Lower lobe of right lung (tissue), 2 donors: ENCODE data around the gene PLCD3. TPM values are rescaled to one million over a fixed set of nuclear protein-coding genes. Genes with fewer than 3 reads are reported as not detected.

Source experiments
- ATAC-seq, 2 donors: fragments of 200-7000 bp; cut with Tn5 transposase; one replicate each; pipeline ENCODE4 v1.9.1; 2020 to 2022; ENCODE audit warnings: mild to moderate bottlenecking in 2 of 2, moderate library complexity in 2 of 2
- DNase-seq: peaks from one replicate; pipeline ENCODE4 v3.0.0-alpha.2; 2020
- H3K27ac ChIP-seq: fragments of 200-600 bp; one replicate; pipeline ENCODE4 v1.8.0; 2022
- H3K27me3 ChIP-seq: fragments of 200-600 bp; one replicate; pipeline ENCODE4 v1.8.0; 2022; ENCODE audit warnings: low read depth
- H3K36me3 ChIP-seq: fragments of 200-600 bp; one replicate; pipeline ENCODE4 v1.8.0; 2022; ENCODE audit warnings: mild to moderate bottlenecking
- H3K4me1 ChIP-seq: fragments of 200-600 bp; one replicate; pipeline ENCODE4 v1.8.0; 2022
- H3K4me3 ChIP-seq: fragments of 200-600 bp; one replicate; pipeline ENCODE4 v1.8.0; 2022; ENCODE audit warnings: mild to moderate bottlenecking
- H3K9me3 ChIP-seq: fragments of 200-600 bp; one replicate; pipeline ENCODE4 v1.8.0; 2022
- CTCF ChIP-seq: fragments of 200-600 bp; IDR thresholded peaks from one replicate; pipeline ENCODE4 v1.8.0; 2022; ENCODE audit warnings: antibody characterized with exemption, mild to moderate bottlenecking
- intact Hi-C: fragments of 100-400 bp; cut with DNase I; formaldehyde crosslinking; loops from one replicate; pipeline ENCODE4 v1.11.0; 2022
- microRNA-seq: library from miRNA; unstranded; fragments of <30 nt; microRNA quantifications from one replicate; pipeline ENCODE4 v1.2.0, GENCODE V29; 2020; ENCODE audit warnings: borderline number of aligned reads
- total RNA-seq: library from RNA; stranded (reverse); fragmentation: NEBNext Ultra II Directional; extraction: Animal tissue kit (Norgen Biotek cat#: 25700); gene quantifications from one replicate; pipeline ENCODE4 v1.2.1, GENCODE V29; 2021
- donor health status: DM: no; HTN: yes; CAD: no; lungs with severe emphysema.

PLCD3 gene
- total RNA-seq, 1 donor from 2014 or later, result 38.3 TPM

GRCh38 chr17:45063198-45063597, 69.1 kb downstream of the PLCD3 start:
- Histone ChIP-seq H3K9me3 (no peaks in the 10 kb centered on the region), H3K27me3 (no peaks in the 10 kb centered on the region), H3K36me3 (peaks cover 5% of the 10 kb centered on the region), H3K4me3 (no peak overlapping the region), H3K27ac (no peak overlapping the region), H3K4me1 (peaks cover 51% of the 10 kb centered on the region)
- no peak for TF ChIP-seq CTCF
- intact Hi-C loops, result no loop called here
- no peak for ATAC-seq
- no peak for DNase-seq

GRCh38 chr17:45061606-45062205, 70.6 kb downstream of the PLCD3 start:
- no peak for ATAC-seq
- Histone ChIP-seq H3K27me3 (no peaks in the 10 kb centered on the region), H3K4me1 (peaks cover 51% of the 10 kb centered on the region)

GRCh38 chr17:45060797-45061605, 71.3 kb downstream of the PLCD3 start, which contains the start of gene NMT1:
Gene NMT1, plus strand, starts transcription at chr17:45061317. Its CDS starts 13 bp downstream, at chr17:45061330.
- ATAC-seq, result peak; percentile 98
- H3K4me1 ChIP-seq, result peaks cover 51% of the 10 kb centered on the region

More at GRCh38 chr17:45061606-45062205, 70.6 kb downstream of the PLCD3 start:
- intact Hi-C loops, result no loop called here
- no peak for DNase-seq
- peak overlapping the region; percentile 96 for H3K4me3 ChIP-seq
- no peak for TF ChIP-seq CTCF
- H3K27ac ChIP-seq, result peak overlapping the region; percentile 91
- H3K36me3 ChIP-seq, result peaks cover 5% of the 10 kb centered on the region
- H3K9me3 ChIP-seq, result no peaks in the 10 kb centered on the region

GRCh38 chr17:45060382-45060796, 71.9 kb downstream of the PLCD3 start:
- Histone ChIP-seq H3K27me3 (no peaks in the 10 kb centered on the region), H3K36me3 (peaks cover 5% of the 10 kb centered on the region), H3K4me1 (peaks cover 50% of the 10 kb centered on the region), H3K27ac (peak overlapping the region; percentile 91), H3K4me3 (peak overlapping the region; percentile 96), H3K9me3 (no peaks in the 10 kb centered on the region)
- peak in 1 of 2 donors; percentile 13 for ATAC-seq
- intact Hi-C loops, result no loop called here
- DNase-seq, result no peak
- no peak for TF ChIP-seq CTCF

More at GRCh38 chr17:45060797-45061605, 71.3 kb downstream of the PLCD3 start, which contains the start of gene NMT1:
- Histone ChIP-seq H3K9me3 (no peaks in the 10 kb centered on the region), H3K27me3 (no peaks in the 10 kb centered on the region), H3K36me3 (peaks cover 5% of the 10 kb centered on the region), H3K27ac (peak within 1 kb of the TSS; percentile 91), H3K4me3 (peak within 1 kb of the TSS; percentile 96)
- TF ChIP-seq CTCF, result no peak
- peak; percentile 97 for DNase-seq
- intact Hi-C loops, result no loop called here

Small RNAs within 50 kb of the gene (microRNA-seq; reads per million reads assigned to microRNA genes)
- gene MIR6784, result not detected

Other genes starting within 250 kb of the PLCD3 start
- gene EFTUD2, start 233.1 kb downstream of the PLCD3 start, total RNA-seq, result 108 TPM
- not detected for gene GFAP, start 217.0 kb downstream of the PLCD3 start, total RNA-seq
- gene KIF18B, start 184.7 kb downstream of the PLCD3 start, total RNA-seq, result 0.89 TPM
- gene C1QL1, start 164.2 kb downstream of the PLCD3 start, total RNA-seq, result not detected
- gene DCAKD, start 80.9 kb downstream of the PLCD3 start, total RNA-seq, result 20.1 TPM
- 117 TPM for gene NMT1, start 71.2 kb downstream of the PLCD3 start, total RNA-seq
- 16.6 TPM for gene ACBD4, start 3.2 kb upstream of the PLCD3 start, total RNA-seq
- gene HEXIM1, start 16.0 kb upstream of the PLCD3 start, total RNA-seq, result 33.9 TPM
- 6.4 TPM for gene HEXIM2, start 29.4 kb upstream of the PLCD3 start, total RNA-seq
- 87.0 TPM for gene FMNL1, start 89.4 kb upstream of the PLCD3 start, total RNA-seq
- not detected for gene SPATA32, start 129.6 kb upstream of the PLCD3 start, total RNA-seq
- gene MAP3K14, start 184.5 kb upstream of the PLCD3 start, total RNA-seq, result 9.3 TPM